HG02642 (cell line): Measurements from ENCODE around the gene LRBA.
"Not testable (repeated sequence)": the region's sequence is repeated elsewhere in the genome, so short reads cannot be mapped to it uniquely, and the experiment has no call there.

Experiments
- ATAC-seq: cut with Tn5 transposase; IDR thresholded peaks from one replicate; pipeline ENCODE4 v1.9.1; 2021; ENCODE audit warnings: mild to moderate bottlenecking; ENCODE audit not compliant: unreplicated experiment, poor library complexity

The LRBA gene

GRCh38 chr4:150765216-150765615 is 249.9 kb downstream of the LRBA start:
- ATAC-seq: no peak

GRCh38 chr4:150751648-150752047 is 263.4 kb downstream of the LRBA start:
- no peak for ATAC-seq

- ATAC-seq: no peak
These were observed 264.3 kb downstream of the LRBA start for GRCh38 chr4:150750824-150751223.

- no peak for ATAC-seq
These were observed 268.9 kb downstream of the LRBA start for GRCh38 chr4:150746156-150746555.

- ATAC-seq: no peak
These were observed 270.5 kb downstream of the LRBA start for GRCh38 chr4:150744570-150744969.

- no peak for ATAC-seq
These were observed 271.3 kb downstream of the LRBA start for GRCh38 chr4:150743564-150744342.

- not testable (repeated sequence) for ATAC-seq
These were observed 272.2 kb downstream of the LRBA start for GRCh38 chr4:150742930-150743329.

GRCh38 chr4:150739591-150739990 is 275.5 kb downstream of the LRBA start:
- ATAC-seq: no peak

- ATAC-seq: no peak
These were observed 289.0 kb downstream of the LRBA start for GRCh38 chr4:150725957-150726523.

- ATAC-seq: no peak
These were observed 291.2 kb downstream of the LRBA start for GRCh38 chr4:150723727-150724411.

- no peak for ATAC-seq
These were observed 292.1 kb downstream of the LRBA start for GRCh38 chr4:150722908-150723362.

- no peak for ATAC-seq
These were observed 294.0 kb downstream of the LRBA start for GRCh38 chr4:150720973-150721518.

GRCh38 chr4:150717952-150718351 is 297.1 kb downstream of the LRBA start:
- ATAC-seq: no peak

GRCh38 chr4:150714462-150715438 is 300.3 kb downstream of the LRBA start:
- no peak for ATAC-seq

- ATAC-seq: no peak
These were observed 301.8 kb downstream of the LRBA start for GRCh38 chr4:150713251-150713650.

GRCh38 chr4:150710770-150711375 is 304.2 kb downstream of the LRBA start:
- no peak for ATAC-seq

GRCh38 chr4:150708004-150708403 is 307.1 kb downstream of the LRBA start:
- ATAC-seq: no peak

- ATAC-seq: no peak
These were observed 315.5 kb downstream of the LRBA start for GRCh38 chr4:150699599-150699998.

- no peak for ATAC-seq
These were observed 319.9 kb downstream of the LRBA start for GRCh38 chr4:150695162-150695561.

- ATAC-seq: no peak
These were observed 320.6 kb downstream of the LRBA start for GRCh38 chr4:150694438-150694837.
